Posterior vena cava (tissue), 2 donors: ENCODE data around the gene DEFB129. TPM values are rescaled to one million over a fixed set of nuclear protein-coding genes. Genes with fewer than 3 reads are reported as not detected.
A peak's percentile ranks its signal among the peaks of the same experiment; 100 is the strongest.
"Not testable (repeated sequence)": the region's sequence is repeated elsewhere in the genome, so short reads cannot be mapped to it uniquely, and the experiment has no call there.

Experiments
- DNase-seq: peaks from one replicate; pipeline ENCODE4 v3.0.0-alpha.2; 2020; ENCODE audit warnings: low spot score
- intact Hi-C, 2 donors: fragments of 100-400 bp; cut with DNase I; formaldehyde crosslinking; loops; one replicate each; pipeline versions ENCODE4 v1.14.1 to v1.14.2; 2022 to 2023
- total RNA-seq, 2 donors: library from RNA; stranded (reverse); fragmentation: NEBNext Ultra II Directional; extraction: Animal tissue kit (Norgen Biotek cat#: 25700); gene quantifications; one replicate each; pipeline ENCODE4 v1.2.1, GENCODE V29; 2021
- donor health status: DM: yes; HTN: yes; CAD: no.
- donor health status: DM: yes; HTN: yes; CAD: no.

Gene DEFB129
- total RNA-seq, 2 donors from 2014 or later: not detected

- intact Hi-C loops: no loop called here
- DNase-seq: no peak
Measured at GRCh38 chr20:242905-243304, 15.8 kb downstream of the DEFB129 start.

- DNase-seq: no peak
- intact Hi-C loops: no loop called here
Measured at GRCh38 chr20:251354-251753, 24.3 kb downstream of the DEFB129 start.

- intact Hi-C loops: no loop called here
Measured at GRCh38 chr20:252801-253200, 25.7 kb downstream of the DEFB129 start.

GRCh38 chr20:253447-253846 lies 26.4 kb downstream of the DEFB129 start:
- intact Hi-C loops, DNase-seq: not testable (repeated sequence)

More at GRCh38 chr20:252801-253200, 25.7 kb downstream of the DEFB129 start:
- DNase-seq: no peak

GRCh38 chr20:257419-257818 lies 30.4 kb downstream of the DEFB129 start, which contains the start of gene DEFB132:
TSS of gene DEFB132 (plus strand) at chr20:257724. CDS start at chr20:257779, 55 bp downstream.
- no peak for DNase-seq
- intact Hi-C loops: no loop called here

- no peak for DNase-seq
- intact Hi-C loops: no loop called here
Measured at GRCh38 chr20:258269-258858, 31.3 kb downstream of the DEFB129 start.

GRCh38 chr20:258963-259362 lies 31.9 kb downstream of the DEFB129 start:
- intact Hi-C loops: no loop called here
- no peak for DNase-seq

GRCh38 chr20:259981-260380 lies 32.9 kb downstream of the DEFB129 start:
- intact Hi-C loops: no loop called here
- DNase-seq: no peak

GRCh38 chr20:263701-264100 lies 36.6 kb downstream of the DEFB129 start:
- intact Hi-C loops: no loop called here
- DNase-seq: no peak

GRCh38 chr20:266596-267562 lies 39.8 kb downstream of the DEFB129 start:
- intact Hi-C loops: no loop called here
- peak; percentile 96 for DNase-seq

GRCh38 chr20:270517-270916 lies 43.5 kb downstream of the DEFB129 start:
- no peak for DNase-seq
- intact Hi-C loops: no loop called here

GRCh38 chr20:271069-271468 lies 44.0 kb downstream of the DEFB129 start:
- no peak for DNase-seq
- intact Hi-C loops: no loop called here

GRCh38 chr20:271528-271927 lies 44.5 kb downstream of the DEFB129 start:
- intact Hi-C loops: no loop called here

GRCh38 chr20:272718-273117 lies 45.7 kb downstream of the DEFB129 start:
- intact Hi-C loops: no loop called here
- DNase-seq: no peak

More at GRCh38 chr20:271528-271927, 44.5 kb downstream of the DEFB129 start:
- no peak for DNase-seq

- intact Hi-C loops: no loop called here
- DNase-seq: no peak
Measured at GRCh38 chr20:273884-274283, 46.8 kb downstream of the DEFB129 start.

GRCh38 chr20:275791-276190 lies 48.7 kb downstream of the DEFB129 start:
- DNase-seq: no peak
- intact Hi-C loops: no loop called here

GRCh38 chr20:276620-277495 lies 49.8 kb downstream of the DEFB129 start:
- no peak for DNase-seq
- intact Hi-C loops: no loop called here

GRCh38 chr20:277496-277781 lies 50.4 kb downstream of the DEFB129 start:
- intact Hi-C loops: no loop called here

GRCh38 chr20:278181-278580 lies 51.1 kb downstream of the DEFB129 start:
- DNase-seq: no peak
- intact Hi-C loops: no loop called here

More at GRCh38 chr20:277496-277781, 50.4 kb downstream of the DEFB129 start:
- DNase-seq: no peak
